Measurements from ENCODE around the gene CPA2. TPM values are rescaled to one million over a fixed set of nuclear protein-coding genes. Genes with fewer than 3 reads are reported as not detected.

The CPA2 gene
- total RNA-seq, 6 donors from 2014 or later: 1.1 to 2.8 TPM; not detected in 4

DNA sequence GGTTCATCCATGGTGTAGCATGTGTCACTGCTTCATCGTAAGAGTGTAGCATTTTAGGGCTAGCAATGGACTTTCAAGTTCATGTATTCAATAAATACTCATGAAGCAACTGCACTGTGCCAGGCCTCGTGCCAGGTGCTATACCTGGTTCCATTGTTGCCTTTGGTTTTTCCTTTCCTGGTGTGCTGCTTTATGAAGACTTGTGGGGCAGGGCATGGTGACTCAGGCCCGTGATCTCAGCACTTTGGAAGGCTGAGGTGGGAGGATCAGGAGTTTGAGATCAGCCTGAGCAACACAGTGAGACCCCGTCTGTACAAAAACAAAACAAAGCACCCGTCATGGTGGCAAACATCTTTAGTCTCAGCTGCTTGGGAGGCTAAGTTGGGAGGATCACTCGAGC, 24.1 kb downstream of the CPA2 start:
- Histone ChIP-seq H3K36me3 (no peaks in the 10 kb centered on the region), H3K4me3 (no peak overlapping the region), H3K27me3 (no peaks in the 10 kb centered on the region), H3K4me1 (no peaks in the 10 kb centered on the region), H3K27ac (no peak overlapping the region), H3K9me3 (no peaks in the 10 kb centered on the region)
- 78 to 96% methylated on average over 6 of the region's 6 CpGs for WGBS, 2 donors
- no peak for DNase-seq
- TF ChIP-seq, protein P1, sequence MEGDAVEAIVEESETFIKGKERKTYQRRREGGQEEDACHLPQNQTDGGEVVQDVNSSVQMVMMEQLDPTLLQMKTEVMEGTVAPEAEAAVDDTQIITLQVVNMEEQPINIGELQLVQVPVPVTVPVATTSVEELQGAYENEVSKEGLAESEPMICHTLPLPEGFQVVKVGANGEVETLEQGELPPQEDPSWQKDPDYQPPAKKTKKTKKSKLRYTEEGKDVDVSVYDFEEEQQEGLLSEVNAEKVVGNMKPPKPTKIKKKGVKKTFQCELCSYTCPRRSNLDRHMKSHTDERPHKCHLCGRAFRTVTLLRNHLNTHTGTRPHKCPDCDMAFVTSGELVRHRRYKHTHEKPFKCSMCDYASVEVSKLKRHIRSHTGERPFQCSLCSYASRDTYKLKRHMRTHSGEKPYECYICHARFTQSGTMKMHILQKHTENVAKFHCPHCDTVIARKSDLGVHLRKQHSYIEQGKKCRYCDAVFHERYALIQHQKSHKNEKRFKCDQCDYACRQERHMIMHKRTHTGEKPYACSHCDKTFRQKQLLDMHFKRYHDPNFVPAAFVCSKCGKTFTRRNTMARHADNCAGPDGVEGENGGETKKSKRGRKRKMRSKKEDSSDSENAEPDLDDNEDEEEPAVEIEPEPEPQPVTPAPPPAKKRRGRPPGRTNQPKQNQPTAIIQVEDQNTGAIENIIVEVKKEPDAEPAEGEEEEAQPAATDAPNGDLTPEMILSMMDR (IDR thresholded peaks at IDR 0.05): no peak
- TF ChIP-seq POLR2AphosphoS5 (IDR thresholded peaks at IDR 0.05) (no peak), EP300 (IDR thresholded peaks at IDR 0.05) (no peak), POLR2A (IDR thresholded peaks at IDR 0.05) (no peak)
- ATAC-seq (ENCODE audit: low FRiP score in 2 of 2): no peak

GRCh38 chr7:130292682-130293257, 26.1 kb downstream of the CPA2 start, which contains the start of gene CPA4:
TSS of gene CPA4 (plus strand) at chr7:130293161. CDS start at chr7:130293181, 20 bp downstream.
- no peaks in the 10 kb centered on the region for H3K27me3 ChIP-seq
- TF ChIP-seq, protein P1 (IDR thresholded peaks at IDR 0.05): no peak
- TF ChIP-seq EP300 (IDR thresholded peaks at IDR 0.05) (no peak), POLR2A (IDR thresholded peaks at IDR 0.05) (no peak), POLR2AphosphoS5 (IDR thresholded peaks at IDR 0.05) (no peak)
- no peak for DNase-seq
- no peaks in the 10 kb centered on the region for H3K9me3 ChIP-seq
- ATAC-seq (ENCODE audit: low FRiP score in 2 of 2): peak in 1 of 2 donors; percentile 85
- H3K27ac ChIP-seq: no peak within 1 kb of the TSS
- H3K4me3 ChIP-seq: no peak within 1 kb of the TSS
- H3K4me1 ChIP-seq: no peaks in the 10 kb centered on the region
- WGBS, 2 donors: 56 to 74% methylated on average over 1 of the region's 1 CpG
- no peaks in the 10 kb centered on the region for H3K36me3 ChIP-seq

- ATAC-seq (ENCODE audit: low FRiP score in 2 of 2) (no peak), DNase-seq (no peak)
- TF ChIP-seq POLR2A (IDR thresholded peaks at IDR 0.05) (no peak), POLR2AphosphoS5 (IDR thresholded peaks at IDR 0.05) (no peak), EP300 (IDR thresholded peaks at IDR 0.05) (no peak)
- TF ChIP-seq, protein P1 (IDR thresholded peaks at IDR 0.05): no peak
- Histone ChIP-seq H3K9me3 (no peaks in the 10 kb centered on the region), H3K4me3 (no peak overlapping the region), H3K4me1 (no peaks in the 10 kb centered on the region), H3K27me3 (no peaks in the 10 kb centered on the region), H3K36me3 (no peaks in the 10 kb centered on the region), H3K27ac (no peak overlapping the region)
- WGBS, 2 donors: 80 to 83% methylated on average over 8 of the region's 8 CpGs
Observed at GRCh38 chr7:130293521-130293920, 26.9 kb downstream of the CPA2 start.

GRCh38 chr7:130294314-130294713, 27.7 kb downstream of the CPA2 start:
- Histone ChIP-seq H3K27ac (no peak overlapping the region), H3K4me3 (no peak overlapping the region), H3K36me3 (no peaks in the 10 kb centered on the region), H3K4me1 (no peaks in the 10 kb centered on the region), H3K27me3 (no peaks in the 10 kb centered on the region), H3K9me3 (no peaks in the 10 kb centered on the region)
- no peak for TF ChIP-seq EP300 (IDR thresholded peaks at IDR 0.05)
- TF ChIP-seq, protein P1 (IDR thresholded peaks at IDR 0.05): no peak
- TF ChIP-seq POLR2AphosphoS5 (IDR thresholded peaks at IDR 0.05): no peak
- no peak for TF ChIP-seq POLR2A (IDR thresholded peaks at IDR 0.05)
- ATAC-seq (ENCODE audit: low FRiP score in 2 of 2): no peak
- DNase-seq: no peak
- 71 to 90% methylated on average over 5 of the region's 5 CpGs for WGBS, 2 donors

Data from upper lobe of left lung (tissue), 6 donors.